Activated CD8-positive, alpha-beta memory T cell treated with anti-CD3 and anti-CD28 coated beads for 4 hours (primary cell): ENCODE data around the gene LCN10.
"Not testable (repeated sequence)": the region's sequence is repeated elsewhere in the genome, so short reads cannot be mapped to it uniquely, and the experiment has no call there.

Experiments used
- DNase-seq, 2 donors: peaks; one replicate each; pipeline ENCODE4 v3.0.0-alpha.2; 2020; ENCODE audit warnings: low read depth in 2 of 2

The LCN10 gene

DNA sequence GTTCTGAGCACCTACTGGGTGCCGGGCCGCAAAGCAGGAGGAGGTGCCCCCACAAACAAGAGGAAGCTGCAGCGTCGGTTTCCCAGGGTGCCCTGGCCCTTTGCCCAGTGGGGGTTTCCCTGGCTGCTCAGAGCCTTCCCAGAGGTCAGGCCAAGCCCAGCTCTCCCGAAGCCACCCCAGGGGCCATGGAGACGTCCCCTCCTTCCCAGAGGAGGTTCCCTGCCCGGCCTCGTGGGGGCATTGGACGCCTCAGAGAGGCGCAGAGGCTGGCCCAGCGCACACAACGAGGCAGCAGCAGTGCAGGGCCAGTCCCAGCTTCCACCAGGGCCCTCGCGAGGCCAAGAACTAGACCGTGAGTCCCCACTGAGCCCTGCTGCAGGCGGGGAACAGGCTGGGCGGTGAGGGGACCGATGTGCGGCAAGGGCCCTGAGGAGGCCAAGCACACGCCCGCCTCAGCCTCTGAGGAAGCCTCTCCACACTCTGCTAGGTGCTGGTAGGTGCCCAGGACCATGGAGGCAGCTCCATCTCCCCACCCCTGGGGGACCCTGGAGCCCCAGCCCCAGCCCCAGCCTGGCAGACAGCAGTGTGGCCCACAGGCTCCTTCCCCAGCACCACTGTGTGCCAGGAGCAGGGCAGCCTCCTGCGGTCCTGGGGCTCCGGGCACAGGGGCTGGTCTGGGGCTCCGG, 23.4 kb downstream of the LCN10 start:
- no peak for DNase-seq

DNA sequence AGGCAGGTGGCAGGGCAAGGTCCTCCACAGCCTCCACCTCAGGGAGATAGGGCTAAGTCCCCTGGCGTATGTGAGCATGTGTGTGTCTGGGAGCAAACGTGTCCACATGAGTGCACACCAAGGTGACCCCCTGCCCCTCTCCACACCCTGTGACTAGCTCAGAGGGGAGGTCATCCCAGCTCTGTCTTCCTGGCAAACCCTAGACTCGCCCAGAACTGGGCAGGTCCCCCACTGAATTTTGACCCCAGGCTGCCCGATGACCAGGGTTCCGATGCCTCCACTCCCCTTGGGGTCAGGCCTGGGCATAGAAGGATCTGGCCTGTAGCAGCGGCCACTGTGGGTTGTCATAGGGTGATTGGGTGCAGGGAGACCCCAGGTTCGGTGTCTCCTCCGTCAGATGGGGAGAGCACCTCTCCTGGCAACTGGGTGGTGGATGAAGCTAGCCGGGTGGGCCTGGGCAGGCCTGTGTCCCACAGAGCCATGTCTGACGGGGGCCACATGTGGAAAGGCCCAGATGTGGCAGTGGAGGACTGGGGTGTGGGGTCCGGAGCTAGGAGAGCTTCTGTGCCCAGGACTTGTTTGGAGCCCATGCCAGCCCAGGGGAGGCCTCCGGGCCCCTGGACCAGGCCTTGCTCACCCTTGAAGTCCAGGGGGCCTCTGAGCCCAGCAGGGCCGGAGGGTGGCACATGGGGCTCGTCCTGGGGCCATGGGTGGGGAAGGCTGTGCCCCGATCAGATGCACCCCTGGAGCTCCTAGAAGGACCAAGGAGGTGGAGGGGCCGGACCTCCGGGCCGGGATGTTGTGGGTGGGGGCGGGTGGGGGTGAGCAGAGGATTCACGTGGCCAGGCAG, 24.2 kb downstream of the LCN10 start:
- DNase-seq: no peak

DNA sequence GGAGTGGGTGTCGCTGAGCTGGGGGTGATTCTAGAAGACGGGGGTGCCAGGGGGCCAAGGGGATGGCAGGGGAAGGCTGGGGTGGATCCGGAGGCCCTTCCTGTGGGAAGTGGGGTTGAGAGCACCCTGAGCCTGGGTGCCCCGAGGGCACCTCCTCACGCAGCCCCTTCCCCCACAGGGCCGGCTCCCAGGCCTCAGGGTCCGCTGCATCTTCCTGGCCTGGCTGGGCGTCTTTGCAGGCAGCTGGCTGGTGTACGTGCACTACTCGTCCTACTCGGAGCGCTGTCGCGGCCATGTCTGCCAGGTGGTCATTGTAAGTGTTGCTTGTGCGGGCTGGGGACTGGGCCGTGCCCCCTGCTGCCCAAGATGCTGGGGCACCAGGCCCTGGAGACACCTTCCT, 25.3 kb downstream of the LCN10 start:
- no peak for DNase-seq

DNA sequence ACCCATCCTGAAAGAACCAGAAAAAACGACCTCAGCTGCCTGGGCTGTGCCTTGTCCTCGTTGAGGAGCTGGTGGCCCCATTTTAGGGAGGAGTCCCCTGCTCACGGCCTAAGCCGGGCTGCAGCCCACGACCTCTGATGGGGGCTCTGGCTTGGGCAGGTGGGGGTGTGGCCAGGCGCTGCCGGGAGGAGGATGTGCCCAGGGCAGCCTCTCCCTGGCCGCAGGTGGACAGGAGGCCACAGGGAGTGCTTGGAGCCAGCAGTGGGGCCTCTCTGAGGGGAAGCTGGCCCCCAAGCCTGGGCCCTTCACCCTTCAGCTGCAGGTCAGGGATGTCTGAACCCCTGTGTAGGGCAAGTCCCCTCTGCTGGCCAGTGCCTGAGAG, 27.9 kb downstream of the LCN10 start:
- no peak for DNase-seq

DNA sequence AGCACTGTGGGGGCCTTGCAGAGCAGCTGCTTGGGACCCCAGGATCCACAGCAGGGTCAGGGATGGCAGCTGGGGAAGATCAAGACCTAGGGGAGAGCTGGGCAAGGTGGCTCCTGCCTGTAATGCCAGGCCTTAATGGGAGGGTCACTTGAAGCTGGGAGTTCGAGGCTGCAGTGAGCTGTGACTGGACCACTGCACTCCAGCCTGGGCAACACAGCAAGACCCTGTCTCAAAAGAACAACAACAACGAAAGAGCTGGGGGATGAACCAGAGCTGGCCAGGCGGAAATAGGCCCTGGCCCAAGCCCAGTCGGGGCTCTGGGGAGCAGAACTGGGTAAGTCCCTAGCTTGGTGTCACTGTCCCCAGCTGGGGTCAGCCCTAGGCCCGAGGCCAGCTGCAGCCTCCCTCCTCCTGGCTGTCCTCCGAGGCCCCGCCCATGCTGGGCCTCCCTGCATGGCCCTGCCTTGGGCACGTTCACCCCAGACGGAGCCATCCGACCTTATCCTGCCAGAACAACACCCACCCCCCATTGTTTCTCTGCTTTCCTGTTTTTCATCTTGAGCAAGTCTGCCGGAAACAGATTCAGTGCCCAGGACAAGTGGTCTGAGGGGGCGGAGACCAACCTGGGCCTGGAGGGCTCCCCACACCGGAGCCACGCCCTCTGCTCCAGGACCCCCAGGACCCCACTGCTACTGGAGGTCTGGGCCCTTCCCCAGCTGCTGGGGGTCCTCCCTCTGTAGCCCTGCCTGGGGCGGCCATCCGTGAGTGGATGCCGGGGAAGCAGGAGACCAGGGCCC, 28.4 kb downstream of the LCN10 start:
- no peak for DNase-seq

DNA sequence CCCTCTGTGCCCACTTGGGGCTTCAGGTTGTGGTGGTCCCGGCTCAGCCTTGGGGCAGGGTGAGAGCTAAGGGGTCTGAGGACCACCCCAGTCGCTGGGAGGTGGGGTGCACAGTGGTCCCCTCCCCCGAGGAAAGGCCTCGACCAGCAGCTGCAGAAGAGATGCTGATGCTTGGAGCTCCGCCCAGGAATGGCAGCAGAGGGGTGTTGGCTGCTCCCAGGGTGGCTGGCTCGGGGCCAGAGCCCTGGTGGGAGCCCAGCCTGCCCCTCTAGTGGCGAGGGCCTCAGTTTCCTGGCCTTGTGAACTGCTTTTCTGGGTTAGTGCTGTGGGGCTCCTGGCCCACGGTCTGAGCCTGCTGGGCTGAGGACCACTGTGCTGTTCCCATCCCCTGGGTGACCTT, 29.2 kb downstream of the LCN10 start:
- no peak for DNase-seq

DNA sequence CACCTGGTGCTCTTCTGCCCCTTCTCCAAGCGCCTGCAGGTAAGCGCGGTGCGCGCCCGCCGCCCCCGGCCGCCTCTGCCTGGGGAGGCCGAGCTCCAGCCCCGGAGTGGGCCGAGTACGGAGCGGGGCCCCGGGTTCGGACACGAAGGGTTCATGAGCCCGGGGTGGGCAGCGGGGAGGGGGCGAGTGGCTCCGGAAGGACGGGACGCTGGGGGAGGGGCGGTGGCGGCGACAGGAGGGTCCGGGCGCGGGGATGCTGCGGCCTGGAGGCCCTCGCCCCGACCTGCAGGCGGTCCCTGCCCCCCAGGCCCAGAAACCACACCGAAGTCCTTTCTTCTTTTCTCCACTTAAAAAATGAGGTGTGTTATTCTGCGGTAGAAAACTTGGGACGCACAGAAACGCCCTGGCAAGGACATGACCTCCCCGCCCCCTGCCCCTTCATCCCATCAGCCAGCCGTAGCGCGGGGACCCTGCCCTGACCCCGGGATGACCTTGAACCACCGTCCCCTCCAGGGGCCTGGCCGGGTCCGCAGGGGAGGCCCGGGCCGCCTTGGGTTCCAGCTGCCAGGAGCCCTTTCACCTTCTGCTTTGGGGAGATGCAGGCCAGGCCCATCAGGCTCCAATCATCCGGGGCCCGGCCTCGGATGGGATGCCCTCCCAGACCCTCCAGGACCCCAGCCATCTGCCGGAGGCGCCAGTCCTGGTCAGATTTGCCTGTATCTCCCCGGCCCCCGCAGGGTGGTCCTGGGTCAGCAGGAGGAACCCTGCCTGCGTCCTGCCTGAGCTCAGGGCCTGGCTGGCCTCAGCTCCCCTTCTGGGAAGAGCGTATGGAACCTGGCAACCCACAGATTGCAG, 29.8 kb downstream of the LCN10 start:
- DNase-seq: no peak

DNA sequence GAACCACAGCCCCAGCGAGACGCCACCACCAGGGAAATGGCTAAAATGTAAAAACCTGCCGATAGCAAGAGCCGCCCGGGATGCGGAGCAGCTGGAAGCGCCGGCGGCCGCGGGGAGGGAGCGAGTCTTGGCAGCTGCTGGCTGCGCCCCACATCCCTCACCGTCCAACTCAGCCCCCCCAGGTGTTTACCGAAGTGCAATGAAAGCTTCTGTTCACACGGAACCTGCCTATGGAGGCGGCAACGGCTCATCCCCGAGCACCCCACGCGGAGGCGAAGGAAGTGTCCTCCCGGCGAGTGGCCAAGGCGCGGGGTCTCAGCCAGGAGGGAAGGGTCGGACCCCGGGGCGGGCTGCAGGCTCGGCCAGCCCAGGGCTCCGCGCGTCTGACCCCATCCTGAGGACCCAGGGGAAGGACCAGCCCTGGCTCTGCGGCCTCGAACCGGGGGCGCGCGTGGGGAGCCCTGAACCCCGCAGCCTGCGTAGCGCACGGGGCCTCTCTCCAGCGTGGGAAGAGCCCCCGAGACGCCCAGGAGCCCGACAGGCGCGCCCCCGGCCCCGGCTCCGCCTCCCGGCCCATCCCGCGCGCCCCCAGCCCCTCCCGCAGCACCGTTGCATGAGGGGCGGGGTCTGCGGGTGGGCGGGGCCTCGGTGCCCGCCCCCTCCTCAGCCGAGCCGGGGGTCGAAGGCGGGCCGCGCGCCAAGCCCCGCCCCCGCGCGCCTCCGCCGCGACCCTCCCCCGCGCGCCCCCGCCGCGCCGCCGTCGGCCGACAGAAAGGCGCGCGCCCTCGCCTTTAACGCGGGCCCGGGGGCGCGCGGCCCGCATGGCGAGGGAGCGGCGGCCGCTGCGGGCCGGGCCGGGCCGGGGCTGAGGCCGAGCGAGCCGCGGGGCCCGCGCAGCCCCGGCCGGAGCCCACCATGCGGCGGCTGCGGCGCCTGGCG, 30.7 kb downstream of the LCN10 start, which contains the start of gene DIPK1B:
TSS of gene DIPK1B (plus strand) at position 822 of the 939 bp plus-strand sequence. CDS start at position 916, 94 bp downstream.
- DNase-seq: no peak

DNA sequence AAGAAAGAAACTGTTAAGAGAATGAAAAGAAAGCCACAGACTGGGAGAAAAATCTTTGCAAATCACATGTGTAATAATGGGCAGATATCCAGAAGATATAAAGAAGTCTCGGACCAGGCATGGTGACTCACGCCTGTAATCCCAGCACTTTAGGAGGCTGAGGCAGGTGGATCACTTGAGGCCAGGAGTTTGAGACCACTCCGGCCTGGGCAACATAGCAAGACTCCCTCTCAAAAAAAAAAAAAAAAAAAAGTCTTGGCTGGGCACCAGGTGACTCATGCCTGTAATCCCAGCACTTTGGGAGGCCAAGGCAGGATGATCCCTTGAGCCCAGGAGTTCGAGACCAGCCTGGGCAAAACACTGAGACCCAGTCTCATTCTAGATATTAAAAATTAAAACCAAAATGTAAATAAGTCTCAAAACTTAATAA, 31.5 kb downstream of the LCN10 start:
- not testable (repeated sequence) for DNase-seq

DNA sequence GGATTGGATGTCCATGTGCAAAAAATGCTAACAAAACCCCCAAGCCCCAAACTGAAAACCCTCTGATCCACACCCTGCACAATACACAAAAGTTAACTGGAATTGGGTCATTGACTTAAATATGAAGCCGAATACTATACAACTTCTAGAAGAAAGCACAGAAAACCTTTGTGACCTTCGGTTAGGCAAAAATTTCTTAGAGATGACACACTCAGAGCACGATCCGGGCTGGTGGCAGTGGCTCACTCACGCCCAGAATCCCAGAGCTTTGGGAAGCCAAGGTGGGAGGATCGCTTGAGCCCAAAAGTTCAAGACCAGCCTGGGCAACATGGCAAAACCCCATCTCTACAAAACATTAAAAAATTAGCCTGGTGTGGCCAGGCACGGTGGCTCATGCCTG, 32.2 kb downstream of the LCN10 start:
- DNase-seq: no peak

DNA sequence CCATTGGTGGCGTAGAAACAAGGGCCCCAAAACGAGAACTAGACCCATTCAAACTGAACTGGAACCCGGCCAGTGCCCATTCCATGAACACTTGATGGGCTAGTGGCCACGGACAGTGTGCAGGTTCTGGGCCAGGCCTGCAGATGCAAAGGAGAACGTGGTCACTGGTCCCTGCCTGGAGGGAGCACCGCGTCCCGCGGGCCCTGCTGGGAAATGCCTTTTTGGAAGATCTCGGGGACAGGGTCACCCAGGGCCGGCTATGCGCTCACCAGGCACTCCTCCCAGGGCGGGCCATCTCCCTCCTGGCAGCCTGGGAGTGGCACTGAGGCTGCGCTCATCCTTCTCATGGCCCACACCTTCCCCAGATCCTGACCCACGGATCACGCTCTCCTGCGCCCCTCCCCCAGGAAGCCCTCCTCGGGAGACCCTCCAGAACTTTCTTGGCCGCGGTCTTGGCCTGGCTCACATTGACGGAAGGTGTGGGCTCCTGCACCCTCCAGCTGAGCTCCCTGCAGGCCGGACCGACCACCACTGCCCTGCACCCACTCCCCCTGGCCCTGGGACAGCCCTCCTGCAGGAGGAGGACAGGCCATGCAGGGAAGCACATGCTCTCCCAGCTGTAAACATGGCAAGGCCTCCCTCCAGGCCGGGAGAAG, 33.2 kb downstream of the LCN10 start:
- DNase-seq: no peak

DNA sequence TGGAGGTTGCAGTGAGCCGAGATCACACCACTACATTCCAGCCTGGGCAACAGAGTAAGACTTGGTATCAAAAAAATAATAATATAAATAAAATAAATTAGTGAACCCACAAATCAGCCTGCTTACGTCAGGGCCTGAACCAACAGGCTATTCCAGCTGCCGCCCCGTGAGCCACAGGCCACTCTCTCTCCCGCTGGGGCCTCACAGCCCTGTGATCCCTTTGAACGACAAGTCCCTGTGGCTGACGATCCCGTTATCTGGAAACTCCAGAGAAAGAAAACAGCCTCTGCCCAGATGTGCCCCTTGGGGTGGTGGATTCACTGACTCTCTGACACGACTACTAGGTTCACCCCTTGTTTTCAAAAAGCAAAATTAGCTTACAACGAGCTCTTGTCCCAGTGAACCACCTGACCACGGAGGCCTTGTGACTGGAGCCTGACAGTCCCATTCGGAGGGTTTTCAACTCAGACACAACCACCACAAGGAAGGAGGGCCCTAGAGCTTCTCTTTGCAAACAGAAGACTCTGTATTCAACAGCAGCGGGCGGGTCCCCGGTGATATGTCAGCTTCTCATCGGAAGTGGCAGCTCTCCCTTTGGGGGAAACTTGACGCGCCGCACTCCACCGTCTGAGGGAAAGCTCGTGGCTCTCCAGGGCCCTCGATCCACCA, 34.8 kb downstream of the LCN10 start:
- DNase-seq: no peak

DNA sequence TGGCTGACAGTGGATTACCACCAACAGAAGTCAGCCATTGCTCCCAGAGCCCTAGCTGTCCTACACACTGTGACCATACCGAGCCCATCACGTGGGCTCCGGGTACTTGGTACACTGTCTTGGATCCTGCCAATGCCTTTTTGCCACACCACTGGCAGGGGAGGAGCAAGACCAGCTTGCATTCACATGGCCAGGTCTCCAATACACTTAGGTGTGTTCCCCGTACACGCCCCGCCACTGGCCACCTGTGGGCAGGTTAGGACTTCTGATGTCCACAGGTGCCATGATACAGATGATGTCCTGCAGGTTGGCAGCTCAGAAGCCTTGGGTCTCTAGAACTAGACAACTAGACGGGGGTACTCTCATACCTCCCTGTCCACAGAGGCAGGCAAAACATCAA, 35.7 kb downstream of the LCN10 start:
- DNase-seq: no peak

DNA sequence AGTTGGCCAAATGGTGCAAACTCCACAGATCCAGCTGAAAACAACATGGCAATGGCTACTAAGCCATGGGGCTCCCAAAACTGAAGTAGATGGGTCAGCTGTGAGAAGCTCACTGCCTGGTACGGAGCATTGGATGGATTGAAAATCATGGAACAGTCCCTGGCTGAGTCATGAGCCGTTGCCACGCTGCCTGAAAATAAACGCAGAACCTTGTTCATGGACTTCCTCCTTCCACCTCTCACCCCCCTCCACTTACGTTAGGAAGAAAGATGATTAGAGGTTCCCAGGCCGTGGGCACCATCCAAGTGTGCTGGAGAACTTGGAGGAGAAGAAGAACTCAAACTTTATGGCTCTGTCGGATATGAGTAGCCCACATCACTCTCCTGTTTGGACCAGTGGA, 37.2 kb downstream of the LCN10 start:
- DNase-seq: no peak

DNA sequence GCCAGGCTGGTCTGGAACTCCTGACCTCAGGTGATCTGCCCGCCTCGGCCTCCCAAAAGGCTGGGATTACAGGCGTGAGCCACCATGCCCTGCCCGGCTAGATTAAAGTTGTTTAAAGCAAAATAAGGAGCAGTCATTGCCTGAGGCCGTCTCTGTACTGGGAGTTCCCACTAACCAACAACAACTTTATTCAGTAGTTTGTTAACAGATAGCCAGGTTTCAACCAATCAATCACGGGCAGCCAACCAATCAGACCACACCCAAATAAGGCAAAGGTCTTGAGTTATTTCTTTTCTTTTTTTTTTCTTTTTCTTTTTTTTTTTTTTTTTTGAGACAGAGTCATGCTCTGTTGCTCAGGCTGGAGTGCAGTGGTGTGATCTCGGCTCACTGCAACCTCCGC, 38.0 kb downstream of the LCN10 start:
- not testable (repeated sequence) for DNase-seq

DNA sequence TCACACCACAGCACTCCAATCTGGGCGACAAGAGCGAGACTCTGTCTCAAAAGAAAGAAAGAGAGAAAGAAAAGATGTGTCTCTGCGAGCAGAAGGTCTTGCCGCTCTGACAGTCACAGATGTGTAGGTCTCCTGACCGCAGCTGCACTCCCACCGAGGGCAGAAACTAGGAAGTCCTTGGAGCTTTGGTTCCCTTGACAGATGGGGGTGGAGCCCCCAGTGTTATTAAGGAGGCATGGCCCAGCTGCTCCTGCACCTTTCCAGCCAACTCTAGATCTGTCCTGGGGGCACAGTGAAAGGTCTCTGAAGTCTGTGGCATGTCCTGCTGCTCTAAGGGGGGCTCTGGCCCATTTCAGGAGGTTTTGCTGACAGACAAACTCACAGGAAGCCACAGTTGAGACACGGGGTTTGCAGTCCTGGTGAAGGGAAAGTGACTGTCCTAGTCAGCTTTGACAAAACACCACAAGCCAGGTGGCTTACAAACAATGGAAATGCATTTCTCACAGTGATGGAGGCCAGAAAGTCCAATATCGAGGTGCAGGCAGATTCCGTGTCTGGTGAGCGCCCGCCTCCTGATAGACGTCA, 39.4 kb downstream of the LCN10 start:
- DNase-seq: no peak

DNA sequence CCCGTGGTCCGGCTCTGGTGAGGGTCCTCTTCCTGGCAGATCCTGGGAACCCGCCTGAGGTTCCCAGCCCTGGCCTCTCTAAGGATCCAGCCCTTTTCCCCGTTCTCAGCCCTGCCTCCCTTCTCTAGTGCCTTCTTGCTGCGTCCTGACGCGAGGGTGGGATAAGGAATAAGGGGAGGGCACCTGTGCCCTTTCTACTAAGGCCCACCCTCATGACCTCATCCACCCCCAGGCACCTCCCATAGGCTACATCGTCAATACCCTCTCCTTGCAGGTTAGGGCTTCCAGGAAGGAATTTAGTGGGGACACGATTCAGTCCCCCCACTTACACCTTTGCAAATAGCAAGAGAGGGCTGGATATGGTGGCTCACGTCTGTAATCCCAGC, 41.1 kb downstream of the LCN10 start:
- no peak for DNase-seq

DNA sequence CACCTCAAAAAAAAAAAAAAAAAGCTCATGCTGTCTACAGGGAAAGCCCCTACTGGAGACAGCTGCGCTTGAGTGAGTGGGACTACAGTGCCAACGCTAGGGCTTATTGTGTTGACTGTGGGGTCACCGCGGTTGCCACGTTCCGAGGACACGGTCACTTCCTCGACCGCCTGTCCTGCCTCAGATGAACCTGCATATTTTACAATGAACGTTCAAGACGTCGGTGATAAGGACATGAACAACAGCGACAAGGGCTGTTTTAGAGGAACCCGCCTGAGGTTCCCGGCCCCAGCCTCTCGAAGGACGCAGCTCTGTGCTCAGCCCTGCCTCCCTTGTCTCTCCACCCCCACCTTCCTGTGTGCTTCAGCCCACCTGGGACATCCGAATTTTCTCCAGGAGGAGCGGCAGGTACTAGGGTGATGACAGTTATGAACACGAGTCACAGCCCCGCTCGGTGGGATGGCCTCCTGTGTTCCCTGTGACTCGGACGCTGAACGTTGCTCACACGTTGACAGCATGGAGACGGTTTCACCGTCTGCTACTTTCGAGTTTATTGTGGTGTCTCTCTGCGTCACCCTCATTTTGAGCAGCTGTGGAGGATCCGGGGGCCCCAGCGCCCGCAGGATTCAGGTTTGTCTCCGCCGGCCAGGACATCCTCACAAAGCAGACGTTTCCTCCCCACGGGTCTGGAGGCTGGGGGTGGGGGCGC, 41.6 kb downstream of the LCN10 start:
- DNase-seq: peak in 1 of 2 donors; percentile 31
